Spleen (tissue), 11 donors: ENCODE results near the gene C9orf85. TPM values are rescaled to one million over a fixed set of nuclear protein-coding genes. Genes with fewer than 3 reads are reported as not detected.

Source experiments
- DNase-seq: peaks from one replicate; pipeline ENCODE4 v3.0.0-alpha.2; 2020
- H3K27ac ChIP-seq, 8 donors: fragments of 200-600 bp; sonication (generic) in 7 of 8; 1 replicate in 4 of 8; 2 replicates in 4 of 8; pipeline versions ENCODE4 v1.5.0 to v1.8.0; 2016 to 2021; ENCODE audit warnings: inconsistent platforms in 4 of 8, mild to moderate bottlenecking in 4 of 8, moderate library complexity in 1 of 8
- H3K27me3 ChIP-seq, 7 donors: fragments of 200-600 bp; sonication (generic) in 6 of 7; replicated peaks in 1 of 7; 1 replicate in 4 of 7; 2 replicates in 3 of 7; pipeline versions ENCODE4 v1.5.0 to v1.8.0; 2016 to 2021; ENCODE audit warnings: inconsistent platforms in 3 of 7, mild to moderate bottlenecking in 1 of 7
- H3K36me3 ChIP-seq, 6 donors: fragments of 200-600 bp; sonication (generic) in 5 of 6; 1 replicate in 4 of 6; 2 replicates in 2 of 6; pipeline versions ENCODE4 v1.5.0 to v1.8.0; 2016 to 2021; ENCODE audit warnings: inconsistent platforms in 2 of 6
- H3K4me1 ChIP-seq, 6 donors: fragments of 200-600 bp; sonication (generic) in 5 of 6; 1 replicate in 3 of 6; 2 replicates in 3 of 6; pipeline versions ENCODE4 v1.5.0 to v1.8.0; 2016 to 2021; ENCODE audit warnings: inconsistent platforms in 3 of 6
- H3K4me3 ChIP-seq, 8 donors: fragments of 200-600 bp; sonication (generic) in 7 of 8; 1 replicate in 4 of 8; 2 replicates in 4 of 8; pipeline versions ENCODE4 v1.5.0 to v1.8.0; 2016 to 2021; ENCODE audit warnings: inconsistent platforms in 4 of 8, mild to moderate bottlenecking in 4 of 8, moderate library complexity in 2 of 8
- H3K9me3 ChIP-seq, 8 donors: fragments of 200-600 bp; sonication (generic) in 7 of 8; 1 replicate in 4 of 8; 2 replicates in 4 of 8; pipeline versions ENCODE4 v1.5.0 to v1.8.0; 2016 to 2021; ENCODE audit warnings: inconsistent platforms in 4 of 8
- CTCF ChIP-seq, 11 experiments: fragments of 200-600 bp in 7 of 11; fragments of 450-650 bp in 4 of 11; sonication (generic) in 4 of 11; IDR thresholded peaks in 8 of 11; conservative IDR thresholded peaks in 3 of 11; 1 replicate in 7 of 11; 2 replicates in 4 of 11; pipeline versions ENCODE4 v1.4.0 to v1.8.0; 2016 to 2021; ENCODE audit warnings: antibody characterized with exemption in 11 of 11, inconsistent platforms in 4 of 11, mild to moderate bottlenecking in 1 of 11
- POLR2A ChIP-seq, 3 donors: fragments of 450-650 bp; IDR thresholded peaks; one replicate each; pipeline ENCODE4 v1.5.1; 2017; ENCODE audit warnings: antibody characterized with exemption in 3 of 3, mild to moderate bottlenecking in 1 of 3
- POLR2AphosphoS5 ChIP-seq, 3 donors: sonication (generic); formaldehyde crosslinking; IDR thresholded peaks; one replicate each; pipeline ENCODE4 v1.5.1; 2017; ENCODE audit warnings: antibody characterized with exemption in 3 of 3
- WGBS, 5 donors: extraction: QIAGEN DNeasy Blood & Tissue Kit in 3 of 5; methylation state at CpG; one replicate each; pipeline versions ENCODE4 v1.1.5 to v1.1.7; 2013 to 2018; 5-methylcytosine and 5-hydroxymethylcytosine counted together
- intact Hi-C: fragments of 100-400 bp; cut with DNase I; formaldehyde crosslinking; loops from one replicate; pipeline ENCODE4 v1.15.0; 2023; ENCODE audit warnings: low total_unique reads
- polyA plus RNA-seq, 3 donors: library from polyadenylated mRNA; stranded (reverse); fragments of 200-250 nt; gene quantifications; one replicate each; pipeline ENCODE4 v1.2.1, GENCODE V29; 2013
- total RNA-seq, 7 donors: library from RNA; depleted of rRNA in 3 of 7; stranded (reverse); fragments of >200 nt in 3 of 7; fragmentation: NEBNext Ultra II Directional in 4 of 7; extraction: Animal tissue kit (Norgen Biotek cat#: 25700) in 4 of 7; gene quantifications; one replicate each; pipeline versions ENCODE4 v1.1.0 to v1.2.1, GENCODE V29; 2016 to 2021
- donor health status: healthy with polysubstance abuse.
- donor health status: DM: no; HTN: no; CAD: no; lungs with moderate emphysema.
- donor health status: DM: no; HTN: no; CAD: no.
- donor health status: Bipolar disorder and iron deficiency.
- donor health status: healthy.
- donor health status: DM: no; HTN: no; CAD: no.
- donor health status: DM: yes; HTN: yes; CAD: no.

Gene C9orf85
- total and polyA plus RNA-seq, 10 donors, result 7.1 to 17.8 (median 9.3) TPM

- Histone ChIP-seq H3K4me1 (peaks cover 0 to 8% (median 0%) of the 10 kb centered on the region in 6 donors), H3K36me3 (peaks cover 0 to 38% (median 0%) of the 10 kb centered on the region in 6 donors), H3K27ac (no peak overlapping the region), H3K9me3 (no peaks in the 10 kb centered on the region), H3K4me3 (no peak overlapping the region), H3K27me3 (no peaks in the 10 kb centered on the region)
- intact Hi-C loops, result no loop called here
- no peak for TF ChIP-seq CTCF (IDR thresholded peaks at IDR 0.05 in 8 of 11, conservative IDR thresholded peaks at IDR 0.05 in 3 of 11)
- TF ChIP-seq POLR2A (IDR thresholded peaks at IDR 0.05), result no peak
- no peak for TF ChIP-seq POLR2AphosphoS5 (IDR thresholded peaks at IDR 0.05)
- WGBS, 5 donors, result 79 to 88% (median 84%) methylated on average over 1 of the region's 1 CpG
- no peak for DNase-seq
Measured at GRCh38 chr9:71920456-71921189, 9.2 kb downstream of the C9orf85 start.

DNA sequence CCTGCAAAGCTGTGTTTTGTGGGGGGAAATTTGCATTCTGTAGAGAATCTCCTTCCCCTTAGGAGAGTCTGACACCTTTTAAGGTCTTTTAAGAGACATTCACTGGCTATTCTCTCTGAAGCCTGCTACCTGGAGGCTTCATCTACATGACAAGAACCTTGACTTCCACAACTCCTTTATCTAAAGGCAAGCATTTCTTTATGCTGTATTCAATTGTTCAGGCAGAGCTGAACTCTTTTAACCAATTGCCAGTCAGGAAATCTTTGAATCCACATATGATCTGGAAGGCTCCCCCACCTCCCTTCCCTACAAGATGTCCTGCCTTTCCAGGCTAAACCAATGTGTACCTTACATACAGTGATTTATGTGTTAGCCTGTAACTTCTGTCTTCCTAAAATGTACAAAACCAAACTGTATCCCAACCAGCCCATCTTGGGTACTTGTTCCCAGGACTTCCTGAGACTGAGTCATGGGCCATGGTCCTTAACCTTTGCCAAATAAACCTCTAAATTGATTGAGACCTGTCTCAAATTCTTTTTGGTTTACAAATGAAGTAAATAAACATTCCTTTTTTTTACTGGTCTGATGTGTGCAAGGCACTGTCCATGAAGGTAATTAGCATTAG, 9.9 kb downstream of the C9orf85 start:
- TF ChIP-seq CTCF (IDR thresholded peaks at IDR 0.05 in 8 of 11, conservative IDR thresholded peaks at IDR 0.05 in 3 of 11) (no peak), POLR2AphosphoS5 (IDR thresholded peaks at IDR 0.05) (no peak), POLR2A (IDR thresholded peaks at IDR 0.05) (no peak)
- no peak for DNase-seq
- Histone ChIP-seq H3K4me1 (peaks cover 0 to 6% (median 0%) of the 10 kb centered on the region in 6 donors), H3K27me3 (no peaks in the 10 kb centered on the region), H3K9me3 (no peaks in the 10 kb centered on the region), H3K4me3 (no peak overlapping the region), H3K27ac (no peak overlapping the region), H3K36me3 (peaks cover 0 to 38% (median 0%) of the 10 kb centered on the region in 6 donors)
- intact Hi-C loops, result no loop called here

GRCh38 chr9:71924576-71924975, 13.1 kb downstream of the C9orf85 start:
- no peak for TF ChIP-seq CTCF (IDR thresholded peaks at IDR 0.05 in 8 of 11, conservative IDR thresholded peaks at IDR 0.05 in 3 of 11)
- Histone ChIP-seq H3K36me3 (peaks cover 0 to 25% (median 0%) of the 10 kb centered on the region in 6 donors), H3K9me3 (no peaks in the 10 kb centered on the region), H3K27me3 (no peaks in the 10 kb centered on the region), H3K4me3 (no peak overlapping the region), H3K4me1 (no peaks in the 10 kb centered on the region), H3K27ac (no peak overlapping the region)
- intact Hi-C loops, result no loop called here
- DNase-seq, result no peak

- Histone ChIP-seq H3K4me3 (no peak overlapping the region), H3K27me3 (no peaks in the 10 kb centered on the region), H3K27ac (no peak overlapping the region), H3K36me3 (peaks cover 0 to 17% (median 0%) of the 10 kb centered on the region in 6 donors), H3K9me3 (no peaks in the 10 kb centered on the region), H3K4me1 (no peaks in the 10 kb centered on the region)
- no peak for DNase-seq
- intact Hi-C loops, result no loop called here
- TF ChIP-seq CTCF (IDR thresholded peaks at IDR 0.05 in 8 of 11, conservative IDR thresholded peaks at IDR 0.05 in 3 of 11), result no peak
- TF ChIP-seq POLR2AphosphoS5 (IDR thresholded peaks at IDR 0.05), result no peak
- TF ChIP-seq POLR2A (IDR thresholded peaks at IDR 0.05), result no peak
Measured at GRCh38 chr9:71925834-71926233, 14.4 kb downstream of the C9orf85 start.
